RPMI8226 (cell line): Measurements from ENCODE around the gene ZNF658.
A peak's percentile ranks its signal among the peaks of the same experiment; 100 is the strongest.
"Not testable (repeated sequence)": the region's sequence is repeated elsewhere in the genome, so short reads cannot be mapped to it uniquely, and the experiment has no call there.

Experiments
- DNase-seq: peaks from one replicate; pipeline ENCODE4 v3.0.0-alpha.2; 2015

The ZNF658 gene

GRCh38 chr9:66900490-66901131 is at the start of gene ZNF658:
TSS of gene ZNF658 (plus strand) at chr9:66900725. CDS start at chr9:66903562, 2,837 bp downstream.
- peak; percentile 73 for DNase-seq

GRCh38 chr9:66861732-66862131 is 38.8 kb upstream of the ZNF658 start:
- DNase-seq, result not testable (repeated sequence)

GRCh38 chr9:66868660-66869059 is 31.9 kb upstream of the ZNF658 start:
- not testable (repeated sequence) for DNase-seq

GRCh38 chr9:66880605-66881004 is 19.9 kb upstream of the ZNF658 start:
- not testable (repeated sequence) for DNase-seq

GRCh38 chr9:66881847-66882246 is 18.7 kb upstream of the ZNF658 start:
- not testable (repeated sequence) for DNase-seq

- DNase-seq, result not testable (repeated sequence)
These were observed 10.2 kb upstream of the ZNF658 start for GRCh38 chr9:66890334-66890733.

GRCh38 chr9:66901141-66901540 is 616 bp downstream of the ZNF658 start:
- not testable (repeated sequence) for DNase-seq

GRCh38 chr9:66909560-66909959 is 9.0 kb downstream of the ZNF658 start:
- not testable (repeated sequence) for DNase-seq

- DNase-seq, result not testable (repeated sequence)
These were observed 19.5 kb downstream of the ZNF658 start for GRCh38 chr9:66920072-66920471.

- not testable (repeated sequence) for DNase-seq
These were observed 35.8 kb downstream of the ZNF658 start for GRCh38 chr9:66936194-66936870.

GRCh38 chr9:66937662-66938061 is 37.1 kb downstream of the ZNF658 start:
- not testable (repeated sequence) for DNase-seq

- not testable (repeated sequence) for DNase-seq
These were observed 37.8 kb downstream of the ZNF658 start for GRCh38 chr9:66938322-66938721.

GRCh38 chr9:66939878-66940830 is 39.6 kb downstream of the ZNF658 start:
- not testable (repeated sequence) for DNase-seq

- DNase-seq, result not testable (repeated sequence)
These were observed 42.1 kb downstream of the ZNF658 start for GRCh38 chr9:66942400-66943155.

GRCh38 chr9:66952576-66952975 is 52.1 kb downstream of the ZNF658 start:
- DNase-seq, result not testable (repeated sequence)
